Smooth muscle cell (in vitro differentiated cells): ENCODE data around the gene MAP1A. TPM values are rescaled to one million over a fixed set of nuclear protein-coding genes. Genes with fewer than 3 reads are reported as not detected.
A peak's percentile ranks its signal among the peaks of the same experiment; 100 is the strongest.

Experiments
- DNase-seq: peaks from one replicate; lab custom pipeline; 2025; ENCODE audit not compliant: unreplicated experiment; lab: John Stamatoyannopoulos, UW
- H2AFZ ChIP-seq: fragments of 200-600 bp; sonication (generic); 2 replicates; pipeline ENCODE4 v1.6.0; 2016; ENCODE audit warnings: antibody characterized with exemption, low read depth, mild to moderate bottlenecking
- H3F3A ChIP-seq: fragments of 200-600 bp; sonication (generic); 2 replicates; pipeline ENCODE4 v1.6.0; 2017; ENCODE audit warnings: antibody characterized with exemption, low read depth
- H3K27ac ChIP-seq: fragments of 200-600 bp; sonication (generic); 2 replicates; pipeline ENCODE4 v1.5.1; 2016; ENCODE audit warnings: low read depth, mild to moderate bottlenecking
- H3K27me3 ChIP-seq: fragments of 200-600 bp; sonication (generic); 2 replicates; pipeline ENCODE4 v1.6.1; 2016; ENCODE audit warnings: low read depth, mild to moderate bottlenecking
- H3K36me3 ChIP-seq: fragments of 200-600 bp; sonication (generic); 2 replicates; pipeline ENCODE4 v1.5.1; 2016; ENCODE audit warnings: low read depth
- H3K4me1 ChIP-seq: fragments of 200-600 bp; sonication (generic); 2 replicates; pipeline ENCODE4 v1.5.1; 2016; ENCODE audit warnings: low read depth
- H3K4me2 ChIP-seq: fragments of 200-600 bp; sonication (generic); 2 replicates; pipeline ENCODE4 v1.6.0; 2016; ENCODE audit warnings: mild to moderate bottlenecking
- H3K4me3 ChIP-seq: fragments of 200-600 bp; sonication (generic); 2 replicates; pipeline ENCODE4 v1.5.1; 2016; ENCODE audit warnings: mild to moderate bottlenecking
- H3K79me2 ChIP-seq: fragments of 200-600 bp; sonication (generic); 2 replicates; pipeline ENCODE4 v1.6.0; 2016; ENCODE audit warnings: low read depth, mild to moderate bottlenecking
- H3K9ac ChIP-seq: fragments of 200-600 bp; sonication (generic); 2 replicates; pipeline ENCODE4 v1.6.0; 2016; ENCODE audit warnings: low read depth
- H3K9me3 ChIP-seq: fragments of 200-600 bp; sonication (generic); replicated peaks from 2 replicates; pipeline ENCODE4 v1.5.1; 2016; ENCODE audit warnings: low read depth
- H4K20me1 ChIP-seq: fragments of 200-600 bp; sonication (generic); 2 replicates; pipeline ENCODE4 v1.6.0; 2016; ENCODE audit warnings: low read depth
- CTCF ChIP-seq: fragments of 200-600 bp; sonication (generic); IDR thresholded peaks from 2 replicates; pipeline ENCODE4 v1.5.1; 2017; ENCODE audit warnings: borderline replicate concordance, mild to moderate bottlenecking, antibody characterized with exemption; ENCODE audit not compliant: insufficient read depth, poor library complexity, severe bottlenecking
- WGBS: methylation state at CpG from one replicate; pipeline ENCODE4 v1.1.7; 2016; ENCODE audit warnings: low lambda C conversion rate; 5-methylcytosine and 5-hydroxymethylcytosine counted together
- polyA plus RNA-seq: library from polyadenylated mRNA; unstranded; fragments of >200 nt; fragmentation: Nextera tagmentation; extraction: Ambion mirVana; gene quantifications from 2 replicates; pipeline ENCODE4 v1.2.1, GENCODE V29; 2016
- total RNA-seq: library from RNA; depleted of rRNA; stranded (reverse); fragments of >200 nt; gene quantifications from 2 replicates; pipeline ENCODE4 v1.2.3, GENCODE V29; 2014

Gene MAP1A
- total and polyA plus RNA-seq, 2 experiments from 2014 or later, result 14.6 to 27.1 TPM

- peaks cover 15% of the 10 kb centered on the region for H3F3A ChIP-seq
- peak overlapping the region; percentile 62 for H3K4me3 ChIP-seq
- peak overlapping the region; percentile 85 for H3K4me2 ChIP-seq
- H3K36me3 ChIP-seq, result no peaks in the 10 kb centered on the region
- H3K4me1 ChIP-seq, result peaks cover 20% of the 10 kb centered on the region
- peak; percentile 16 for TF ChIP-seq CTCF
- H3K79me2 ChIP-seq, result no peaks in the 10 kb centered on the region
- H3K9me3 ChIP-seq, result no peaks in the 10 kb centered on the region
- DNase-seq, result peak; percentile 87
- peak overlapping the region; percentile 79 for H3K27ac ChIP-seq
- no peaks in the 10 kb centered on the region for H3K27me3 ChIP-seq
- H2AFZ ChIP-seq, result peak overlapping the region; percentile 74
- no peaks in the 10 kb centered on the region for H4K20me1 ChIP-seq
- under 1% methylated on average over 30 of the region's 41 CpGs for WGBS
- peak overlapping the region; percentile 39 for H3K9ac ChIP-seq
Observed at GRCh38 chr15:43510200-43511011, 7.0 kb upstream of the MAP1A start.

GRCh38 chr15:43511012-43511885 is 6.2 kb upstream of the MAP1A start:
- H3K9me3 ChIP-seq, result no peaks in the 10 kb centered on the region
- peak overlapping the region; percentile 62 for H3K4me3 ChIP-seq
- H3K36me3 ChIP-seq, result no peaks in the 10 kb centered on the region
- DNase-seq, result no peak
- H3K4me2 ChIP-seq, result peak overlapping the region; percentile 85
- no peak overlapping the region for H3K9ac ChIP-seq
- no peak for TF ChIP-seq CTCF
- H3K27ac ChIP-seq, result no peak overlapping the region
- no peaks in the 10 kb centered on the region for H3K79me2 ChIP-seq
- H3K4me1 ChIP-seq, result peaks cover 26% of the 10 kb centered on the region
- no peaks in the 10 kb centered on the region for H4K20me1 ChIP-seq
- peaks cover 15% of the 10 kb centered on the region for H3F3A ChIP-seq
- H2AFZ ChIP-seq, result no peak overlapping the region
- H3K27me3 ChIP-seq, result no peaks in the 10 kb centered on the region
- WGBS, result 9% methylated on average over 39 of the region's 39 CpGs

GRCh38 chr15:43513550-43513949 is 3.9 kb upstream of the MAP1A start:
- H4K20me1 ChIP-seq, result peaks cover 1% of the 10 kb centered on the region
- DNase-seq, result no peak
- H3K9ac ChIP-seq, result no peak overlapping the region
- WGBS, result 52% methylated on average over 1 of the region's 1 CpG
- peaks cover 38% of the 10 kb centered on the region for H3K4me1 ChIP-seq
- no peaks in the 10 kb centered on the region for H3K9me3 ChIP-seq
- no peaks in the 10 kb centered on the region for H3K79me2 ChIP-seq
- no peak overlapping the region for H3K4me3 ChIP-seq
- peaks cover 20% of the 10 kb centered on the region for H3F3A ChIP-seq
- peak overlapping the region; percentile 10 for H2AFZ ChIP-seq
- TF ChIP-seq CTCF, result no peak
- H3K4me2 ChIP-seq, result peak overlapping the region; percentile 40
- peak overlapping the region; percentile 75 for H3K27ac ChIP-seq
- no peaks in the 10 kb centered on the region for H3K36me3 ChIP-seq
- H3K27me3 ChIP-seq, result no peaks in the 10 kb centered on the region
